HepG2 (cell line): ENCODE results near the gene TVP23C. TPM values are rescaled to one million over a fixed set of nuclear protein-coding genes. Genes with fewer than 3 reads are reported as not detected.

Source experiments
- ATAC-seq: fragments of 200-7000 bp; cut with Tn5 transposase; 3 replicates; pipeline ENCODE4 v1.9.1; 2020; ENCODE audit warnings: mild to moderate bottlenecking, moderate library complexity
- BruUV-seq: library from RNA; stranded (reverse); fragments of 400-500 nt; replicated peaks from 2 replicates; lab custom pipeline; 2021; lab: Mats Ljungman, UMichigan
- CTCF ChIA-PET: fragments of 300-600 bp; formaldehyde crosslinking; extraction: SDS; loops from one replicate; lab custom pipeline; 2021; ENCODE audit warnings: low total read pairs, inconsistent platforms, low intra/inter-chr PET ratio; lab: Yijun Ruan, JAX
- POLR2A ChIA-PET: fragments of 350-600 bp; sonication (Branson Sonifier 250); formaldehyde crosslinking; loops from one replicate; lab custom pipeline; 2020; ENCODE audit warnings: antibody characterized with exemption, inconsistent platforms; lab: Yijun Ruan, JAX
- DNase-seq: peaks from one replicate; pipeline ENCODE4 v3.0.0-alpha.2; 2015; ENCODE audit warnings: low spot score
- FAIRE-seq: peaks from 3 replicates; lab custom pipeline; 2011; peaks lifted over from hg19 to GRCh38; lab: Jason Lieb, UNC
- H2AFZ ChIP-seq: one replicate; pipeline ENCODE4 v1.6.1; 2011; ENCODE audit warnings: low read length, inconsistent platforms
- H3K27ac ChIP-seq: fragments of 300-600 bp; 3 replicates; pipeline ENCODE4 v1.8.0; 2011; ENCODE audit warnings: mixed run types, mild to moderate bottlenecking, mixed read lengths, low read length, inconsistent platforms; ENCODE audit not compliant: insufficient read depth; ENCODE audit errors: extremely low read length
- H3K27me3 ChIP-seq, 2 experiments: fragments of 200-600 bp in 1 of 2; 2 replicates in 1 of 2; 3 replicates in 1 of 2; pipeline versions ENCODE4 v1.6.0 to v1.8.0; 2011; ENCODE audit warnings: low read length in 2 of 2, mild to moderate bottlenecking in 2 of 2, moderate library complexity in 2 of 2, inconsistent platforms in 1 of 2; ENCODE audit not compliant: insufficient read depth in 2 of 2, control insufficient read depth in 1 of 2
- H3K36me3 ChIP-seq, 2 experiments: fragments of 200-600 bp in 1 of 2; replicated peaks in 1 of 2; 2 replicates in 1 of 2; 3 replicates in 1 of 2; pipeline versions ENCODE4 v1.5.1 to v1.8.0; 2011; ENCODE audit warnings: low read length in 2 of 2, inconsistent platforms in 1 of 2; ENCODE audit not compliant: insufficient read depth in 2 of 2, control insufficient read depth in 1 of 2
- H3K4me1 ChIP-seq: 2 replicates; pipeline ENCODE4 v1.5.1; 2012; ENCODE audit warnings: low read length, inconsistent platforms; ENCODE audit not compliant: insufficient read depth
- H3K4me2 ChIP-seq: 2 replicates; pipeline ENCODE4 v1.6.0; 2011; ENCODE audit warnings: low read depth, low read length, inconsistent platforms
- H3K4me3 ChIP-seq, 3 experiments: fragments of 200-600 bp in 1 of 3; sonication (generic), shearing (Covaris generic) in 1 of 3; replicated peaks in 1 of 3; 2 replicates each; pipeline ENCODE4 v1.5.1; 2011 to 2016; ENCODE audit warnings: low read length in 3 of 3, inconsistent platforms in 2 of 3, low read depth in 2 of 3, mild to moderate bottlenecking in 2 of 3, control low read depth in 1 of 3, mixed read lengths in 1 of 3; ENCODE audit not compliant: insufficient read depth in 1 of 3
- H3K79me2 ChIP-seq: one replicate; pipeline ENCODE4 v1.6.1; 2011; ENCODE audit warnings: low read length, inconsistent platforms; ENCODE audit not compliant: insufficient read depth
- H3K9ac ChIP-seq: 2 replicates; pipeline ENCODE4 v1.6.0; 2011; ENCODE audit warnings: mild to moderate bottlenecking, low read depth, low read length, inconsistent platforms; ENCODE audit not compliant: insufficient read depth
- H3K9me3 ChIP-seq: 2 replicates; pipeline ENCODE4 v1.5.1; 2012; ENCODE audit warnings: mild to moderate bottlenecking, low read length
- H4K20me1 ChIP-seq: 2 replicates; pipeline ENCODE4 v1.6.0; 2011; ENCODE audit warnings: inconsistent platforms, mild to moderate bottlenecking, low read length, moderate library complexity; ENCODE audit not compliant: insufficient read depth
- ELF4 ChIP-seq: sonication (generic); formaldehyde crosslinking; IDR thresholded peaks from 2 replicates; pipeline ENCODE4 v1.5.0; 2020; ENCODE audit warnings: missing genetic modification reagents, mild to moderate bottlenecking, moderate library complexity, borderline replicate concordance
- HOXA7 ChIP-seq: sonication (generic); formaldehyde crosslinking; IDR thresholded peaks from 2 replicates; pipeline ENCODE4 v1.8.1; 2022; ENCODE audit warnings: mild to moderate bottlenecking, missing genetic modification reagents, moderate library complexity
- KLF9 ChIP-seq: IDR thresholded peaks from 2 replicates; pipeline ENCODE4 v1.6.1; 2016; ENCODE audit warnings: low read depth
- PLRG1 ChIP-seq: fragments of 450-650 bp; conservative IDR thresholded peaks from 2 replicates; pipeline ENCODE4 v1.6.1; 2016
- RXRA ChIP-seq: sonication (generic); formaldehyde crosslinking; IDR thresholded peaks from 2 replicates; pipeline ENCODE4 v1.5.1; 2020; ENCODE audit warnings: missing genetic modification reagents
- TARDBP ChIP-seq: sonication (generic); formaldehyde crosslinking; IDR thresholded peaks from 2 replicates; pipeline ENCODE4 v1.8.0; 2022; ENCODE audit warnings: mild to moderate bottlenecking, missing genetic modification reagents
- ZMYM3 ChIP-seq: sonication (generic); formaldehyde crosslinking; IDR thresholded peaks from 2 replicates; pipeline ENCODE4 v1.5.1; 2020; ENCODE audit warnings: mild to moderate bottlenecking, missing genetic modification reagents
- ZMYM4 ChIP-seq: sonication (generic); formaldehyde crosslinking; IDR thresholded peaks from 2 replicates; pipeline ENCODE4 v1.8.1; 2023; ENCODE audit warnings: mild to moderate bottlenecking, missing genetic modification reagents
- ZNF292 ChIP-seq: sonication (generic); formaldehyde crosslinking; IDR thresholded peaks from 2 replicates; pipeline ENCODE4 v1.8.1; 2022; ENCODE audit warnings: mild to moderate bottlenecking, low read depth, missing genetic modification reagents, borderline replicate concordance
- ZNF510 ChIP-seq: sonication (generic); formaldehyde crosslinking; IDR thresholded peaks from 2 replicates; pipeline ENCODE4 v1.4.0; 2020; ENCODE audit warnings: low read depth, mild to moderate bottlenecking, missing genetic modification reagents
- ZNF776 ChIP-seq: sonication (generic); formaldehyde crosslinking; IDR thresholded peaks from 2 replicates; pipeline ENCODE4 v1.4.0; 2020; ENCODE audit warnings: mild to moderate bottlenecking, missing genetic modification reagents
- WGBS: methylation state at CpG from one replicate; pipeline ENCODE4 v1.1.6; 2017; ENCODE audit warnings: low lambda C conversion rate; 5-methylcytosine and 5-hydroxymethylcytosine counted together
- in situ Hi-C: cut with HindIII; loops from 2 replicates; pipeline ENCODE4 v1.10.0; 2017; ENCODE audit warnings: low pct_unique_long_range_greater_than_20kb; ENCODE audit not compliant: extremely low pct_ligation_motif_present
- intact Hi-C: fragments of 100-400 bp; cut with micrococcal nuclease; formaldehyde crosslinking; loops from one replicate; pipeline ENCODE4 v1.10.0; 2022; ENCODE audit not compliant: unreplicated experiment
- polyA plus RNA-seq, 8 experiments: library from polyadenylated mRNA; depleted of rRNA in 3 of 8; stranded (reverse) in 7 of 8; unstranded in 1 of 8; fragments of >200 nt; fragmentation: Illumina TruSeq in 4 of 8; extraction: Trizol in 4 of 8; gene quantifications; 2 replicates each; pipeline versions ENCODE4 v1.2.1 to v1.2.3, GENCODE V29; 2011 to 2016; ENCODE audit warnings: low read depth in 4 of 8, missing spikeins in 1 of 8, mixed read lengths in 1 of 8; ENCODE audit not compliant: insufficient read depth in 1 of 8
- total RNA-seq, 5 experiments: library from RNA; depleted of rRNA; stranded (reverse); fragments of >200 nt; fragmentation: Illumina TruSeq; extraction: Trizol; gene quantifications; 2 replicates each; pipeline ENCODE4 v1.2.3, GENCODE V29; 2016; ENCODE audit warnings: low read depth in 1 of 5
- TF ChIP-seq, protein P1 (sequence below): sonication (generic); formaldehyde crosslinking; IDR thresholded peaks from 2 replicates; pipeline ENCODE4 v1.5.1; 2020; ENCODE audit warnings: missing genetic modification reagents, mild to moderate bottlenecking, borderline replicate concordance

The TVP23C gene
- total and polyA plus RNA-seq, 2 of the 13 experiments (the other 11 are each of a cell fraction or from before 2014, with no cell fraction given), result 10.4 to 28.2 TPM

DNA sequence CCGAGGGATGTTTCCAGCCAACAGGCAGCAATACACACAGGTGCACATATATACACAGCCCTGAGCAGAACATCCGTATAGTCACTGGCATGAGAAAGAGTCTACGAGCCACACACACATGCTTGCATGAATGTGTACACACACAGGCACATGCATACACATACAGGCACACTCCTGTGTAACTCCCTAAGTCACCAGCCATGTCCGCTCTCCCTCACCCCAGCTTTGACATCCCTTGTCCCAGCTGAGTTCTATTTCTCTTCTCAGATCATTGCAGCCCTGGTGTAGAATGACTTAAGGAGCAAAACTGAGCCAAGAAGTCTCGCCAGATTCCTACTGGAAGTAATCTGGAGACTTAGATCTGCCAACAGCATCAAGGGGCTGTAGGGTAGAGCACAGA, 108.9 kb downstream of the TVP23C start:
- no peak for ATAC-seq
- H3K9me3 ChIP-seq, result no peaks in the 10 kb centered on the region
- no peak overlapping the region for H2AFZ ChIP-seq
- no peak for DNase-seq
- H3K4me1 ChIP-seq, result peaks cover 20% of the 10 kb centered on the region
- TF ChIP-seq PLRG1, result no peak
- no peak for TF ChIP-seq ELF4 (CRISPR knock-in tag)
- TF ChIP-seq ZMYM3 (CRISPR knock-in tag), result no peak
- no peak for TF ChIP-seq TARDBP (CRISPR knock-in tag)
- TF ChIP-seq ZNF510 (CRISPR knock-in tag), result no peak
- TF ChIP-seq ZMYM4 (CRISPR knock-in tag), result no peak
- TF ChIP-seq KLF9 (CRISPR knock-in tag), result no peak
- no peak for TF ChIP-seq ZNF776 (CRISPR knock-in tag)
- no peak for TF ChIP-seq HOXA7 (CRISPR knock-in tag)
- no peak for TF ChIP-seq RXRA (CRISPR knock-in tag)
- no peak for TF ChIP-seq ZNF292 (CRISPR knock-in tag)
- TF ChIP-seq, protein P1, sequence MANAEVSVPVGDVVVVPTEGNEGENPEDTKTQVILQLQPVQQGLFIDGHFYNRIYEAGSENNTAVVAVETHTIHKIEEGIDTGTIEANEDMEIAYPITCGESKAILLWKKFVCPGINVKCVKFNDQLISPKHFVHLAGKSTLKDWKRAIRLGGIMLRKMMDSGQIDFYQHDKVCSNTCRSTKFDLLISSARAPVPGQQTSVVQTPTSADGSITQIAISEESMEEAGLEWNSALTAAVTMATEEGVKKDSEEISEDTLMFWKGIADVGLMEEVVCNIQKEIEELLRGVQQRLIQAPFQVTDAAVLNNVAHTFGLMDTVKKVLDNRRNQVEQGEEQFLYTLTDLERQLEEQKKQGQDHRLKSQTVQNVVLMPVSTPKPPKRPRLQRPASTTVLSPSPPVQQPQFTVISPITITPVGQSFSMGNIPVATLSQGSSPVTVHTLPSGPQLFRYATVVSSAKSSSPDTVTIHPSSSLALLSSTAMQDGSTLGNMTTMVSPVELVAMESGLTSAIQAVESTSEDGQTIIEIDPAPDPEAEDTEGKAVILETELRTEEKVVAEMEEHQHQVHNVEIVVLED, result no peak
- TF ChIP-seq, all 625 proteins: peak for 0
- in situ Hi-C loops (no loop called here), intact Hi-C loops (no loop called here)
- H3K4me2 ChIP-seq, result no peak overlapping the region
- ChIA-PET CTCF (no interaction called here), POLR2A (no interaction called here)
- BruUV-seq, result no TSS peak
- H3K79me2 ChIP-seq, result no peaks in the 10 kb centered on the region
- H3K27ac ChIP-seq, result no peak overlapping the region
- H3K36me3 ChIP-seq, result peaks cover 25 to 40% of the 10 kb centered on the region in 2 experiments
- FAIRE-seq, result no peak
- WGBS, result 100% methylated on average over 4 of the region's 5 CpGs
- no peak overlapping the region for H3K4me3 ChIP-seq
- H3K9ac ChIP-seq, result no peak overlapping the region
- no peaks in the 10 kb centered on the region for H3K27me3 ChIP-seq
- H4K20me1 ChIP-seq, result no peaks in the 10 kb centered on the region
